NK-92 (cell line): ENCODE measurements around the gene STAT6.

Experiments used
- DNase-seq: peaks from one replicate; lab custom pipeline; 2025; ENCODE audit not compliant: unreplicated experiment; lab: John Stamatoyannopoulos, UW

STAT6 gene

GRCh38 chr12:57146961-57147944 is 36.1 kb upstream of the STAT6 start, which contains the start of gene LRP1-AS:
Gene LRP1-AS (minus strand): TSS chr12:57147619.
- DNase-seq: no peak

- no peak for DNase-seq
Observed at GRCh38 chr12:57146092-57146491, 34.9 kb upstream of the STAT6 start.

- no peak for DNase-seq
Observed at GRCh38 chr12:57145460-57146059, 34.4 kb upstream of the STAT6 start.

- no peak for DNase-seq
Observed at GRCh38 chr12:57143454-57143853, 32.3 kb upstream of the STAT6 start.

- DNase-seq: no peak
Observed at GRCh38 chr12:57142727-57143126, 31.6 kb upstream of the STAT6 start.

- DNase-seq: no peak
Observed at GRCh38 chr12:57142121-57142520, 31.0 kb upstream of the STAT6 start.

GRCh38 chr12:57141249-57141648 is 30.1 kb upstream of the STAT6 start:
- DNase-seq: no peak

- DNase-seq: no peak
Observed at GRCh38 chr12:57139796-57140649, 28.9 kb upstream of the STAT6 start.

- DNase-seq: no peak
Observed at GRCh38 chr12:57138526-57139272, 27.5 kb upstream of the STAT6 start.

- DNase-seq: no peak
Observed at GRCh38 chr12:57135527-57136326, 24.6 kb upstream of the STAT6 start.

GRCh38 chr12:57134949-57135348 is 23.8 kb upstream of the STAT6 start:
- DNase-seq: no peak

- DNase-seq: no peak
Observed at GRCh38 chr12:57133916-57134315, 22.8 kb upstream of the STAT6 start.

GRCh38 chr12:57133013-57133569 is 21.9 kb upstream of the STAT6 start:
- no peak for DNase-seq

GRCh38 chr12:57131896-57132744 is 21.0 kb upstream of the STAT6 start:
- no peak for DNase-seq

- no peak for DNase-seq
Observed at GRCh38 chr12:57130941-57131340, 19.8 kb upstream of the STAT6 start.

GRCh38 chr12:57129889-57130288 is 18.7 kb upstream of the STAT6 start:
- no peak for DNase-seq

- no peak for DNase-seq
Observed at GRCh38 chr12:57129321-57129842, 18.2 kb upstream of the STAT6 start.

GRCh38 chr12:57128519-57129247 is 17.5 kb upstream of the STAT6 start:
- no peak for DNase-seq
